Sigmoid colon (tissue), 4 donors: ENCODE results near the gene MAMDC2.

Source experiments
- CTCF ChIP-seq, 4 experiments: fragments of 450-650 bp in 3 of 4; fragments of 200-600 bp in 1 of 4; IDR thresholded peaks; one replicate each; pipeline ENCODE4 v1.5.1; 2016 to 2019; ENCODE audit warnings: antibody characterized with exemption in 4 of 4, mild to moderate bottlenecking in 3 of 4, moderate library complexity in 2 of 4
- POLR2A ChIP-seq, 2 donors: fragments of 450-650 bp; IDR thresholded peaks; one replicate each; pipeline ENCODE4 v1.6.1; 2016; ENCODE audit warnings: antibody characterized with exemption in 2 of 2, mild to moderate bottlenecking in 2 of 2, moderate library complexity in 2 of 2
- POLR2AphosphoS5 ChIP-seq, 4 donors: sonication (generic); formaldehyde crosslinking; IDR thresholded peaks; one replicate each; pipeline ENCODE4 v1.6.1; 2017; ENCODE audit warnings: antibody characterized with exemption in 4 of 4

GRCh38 chr9:70228611-70229010 lies 185.0 kb downstream of the MAMDC2 start:
- TF ChIP-seq CTCF (IDR thresholded peaks at IDR 0.05), result no peak
- no peak for TF ChIP-seq POLR2A (IDR thresholded peaks at IDR 0.05)
- no peak for TF ChIP-seq POLR2AphosphoS5 (IDR thresholded peaks at IDR 0.05)
